Stimulated activated CD4-positive, alpha-beta T cell treated with anti-CD3 and anti-CD28 coated beads, TNF-alpha, amount 100 ng/mL, for 1 hour (primary cell): ENCODE data around the gene SH2D6.
"Not testable (repeated sequence)": the region's sequence is repeated elsewhere in the genome, so short reads cannot be mapped to it uniquely, and the experiment has no call there.

ENCODE experiments used
- DNase-seq, 3 donors: peaks; one replicate each; pipeline ENCODE4 v3.0.0-alpha.2; 2020; ENCODE audit warnings: low read depth in 3 of 3, low spot score in 1 of 3

Gene SH2D6

GRCh38 chr2:85439025-85439472, 20.5 kb downstream of the SH2D6 start:
- DNase-seq, result no peak

DNA sequence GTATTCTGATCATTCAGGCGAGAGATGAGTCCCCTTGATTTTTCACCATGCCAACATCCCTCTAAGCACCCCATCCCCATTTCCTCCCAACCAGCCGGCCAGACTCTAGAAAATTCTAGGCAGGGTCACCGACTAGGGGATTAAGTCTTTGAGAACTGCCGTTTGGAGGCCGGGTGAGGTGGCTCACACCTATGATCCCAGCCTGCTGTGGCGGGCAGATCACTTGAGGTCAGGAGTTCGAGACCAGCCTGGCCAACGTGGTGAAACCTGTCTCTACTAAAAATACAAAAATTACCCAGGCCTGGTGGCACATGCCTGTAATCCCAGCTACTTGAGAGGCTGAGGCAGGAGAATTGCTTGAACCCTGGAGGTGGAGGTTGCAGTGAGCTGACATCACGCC, 21.1 kb downstream of the SH2D6 start:
- DNase-seq, result not testable (repeated sequence)

- DNase-seq, result no peak
Measured at GRCh38 chr2:85439986-85440385, 21.5 kb downstream of the SH2D6 start.

DNA sequence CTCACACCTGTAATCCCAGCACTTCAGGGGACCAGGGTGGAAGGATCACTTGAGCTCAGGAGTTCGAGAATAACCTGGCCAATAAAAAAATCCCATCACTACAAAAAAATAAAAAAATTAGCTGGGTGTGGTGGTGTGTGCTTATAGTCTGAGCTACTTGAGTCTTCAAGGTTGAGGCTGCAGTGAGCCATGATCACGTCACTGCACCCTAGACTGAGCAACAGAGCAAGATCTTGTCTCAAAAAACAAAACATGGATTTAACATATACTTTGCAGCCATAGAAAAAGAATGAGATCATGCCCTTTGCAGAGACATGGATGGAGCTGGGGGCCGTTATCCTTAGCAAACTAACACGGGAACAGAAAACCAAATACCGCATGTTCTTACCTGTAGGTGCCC, 22.2 kb downstream of the SH2D6 start:
- DNase-seq, result no peak

DNA sequence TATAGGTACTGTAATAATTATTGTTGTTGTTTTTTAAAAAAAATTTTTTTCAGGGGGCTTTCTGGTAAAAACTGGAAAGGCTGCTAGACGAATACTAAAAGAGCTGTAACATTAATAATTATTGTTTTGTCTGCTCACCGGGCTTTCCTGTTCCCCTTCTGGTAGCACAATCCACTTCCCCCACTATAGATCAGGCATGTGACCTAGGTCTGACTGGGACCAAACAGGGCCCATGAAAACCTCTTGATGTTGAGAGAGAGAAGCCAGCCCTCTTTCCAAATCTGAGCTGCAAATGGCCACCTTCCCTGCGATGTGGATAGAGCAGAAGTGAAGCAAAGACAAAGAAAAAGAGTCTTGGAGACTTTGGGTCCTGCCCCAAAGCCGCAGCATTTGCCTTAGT, 23.4 kb downstream of the SH2D6 start:
- no peak for DNase-seq

- DNase-seq, result no peak
Measured at GRCh38 chr2:85444629-85445172, 26.2 kb downstream of the SH2D6 start.

DNA sequence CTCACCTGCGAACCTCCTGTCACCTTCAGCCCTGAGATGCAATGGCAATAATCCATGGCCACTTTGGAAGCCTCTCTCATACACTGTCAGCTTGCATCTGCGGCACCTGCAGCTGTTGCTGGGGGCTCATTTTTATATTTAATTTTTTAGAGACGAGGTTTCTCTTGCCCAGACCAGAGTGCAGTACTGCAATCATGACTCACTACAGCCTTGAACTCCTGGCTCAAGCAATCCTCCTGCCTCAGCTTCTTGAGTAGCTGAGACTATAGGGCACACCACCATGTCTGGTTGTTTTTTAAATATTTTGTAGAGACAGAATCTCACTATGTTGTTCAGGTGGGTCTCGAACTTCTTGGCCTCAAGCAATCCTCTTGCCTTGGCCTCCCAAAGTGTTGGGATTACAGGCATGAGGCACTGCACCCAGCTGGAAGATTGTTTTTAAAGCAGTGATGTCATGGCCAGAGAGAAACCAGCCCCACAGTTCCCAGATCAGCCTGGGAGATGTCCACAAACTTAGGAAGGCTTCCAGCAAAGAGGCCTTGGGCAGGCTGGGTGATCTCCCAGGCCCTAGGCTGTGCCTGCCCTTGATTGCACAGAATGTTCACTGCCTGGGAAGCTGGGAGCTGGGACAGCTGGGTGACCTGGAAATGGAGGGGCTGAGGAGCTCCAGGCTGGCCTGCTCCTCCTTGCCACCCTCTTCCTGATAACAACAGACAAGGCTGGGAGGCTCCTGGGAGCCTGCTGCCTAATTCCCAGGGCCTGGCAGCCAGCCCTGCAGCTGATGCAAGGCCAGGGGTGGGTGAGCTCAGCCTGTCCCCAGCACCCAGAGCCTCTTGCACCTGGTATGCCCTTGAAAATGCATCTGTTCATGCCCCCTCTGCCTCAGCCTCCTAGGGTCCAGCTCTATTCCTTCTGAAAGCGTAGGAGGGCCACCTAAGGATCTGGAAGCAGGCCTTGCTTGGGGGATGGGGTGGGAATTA, 27.1 kb downstream of the SH2D6 start:
- DNase-seq, result no peak

- no peak for DNase-seq
Measured at GRCh38 chr2:85446296-85447221, 28.0 kb downstream of the SH2D6 start.

DNA sequence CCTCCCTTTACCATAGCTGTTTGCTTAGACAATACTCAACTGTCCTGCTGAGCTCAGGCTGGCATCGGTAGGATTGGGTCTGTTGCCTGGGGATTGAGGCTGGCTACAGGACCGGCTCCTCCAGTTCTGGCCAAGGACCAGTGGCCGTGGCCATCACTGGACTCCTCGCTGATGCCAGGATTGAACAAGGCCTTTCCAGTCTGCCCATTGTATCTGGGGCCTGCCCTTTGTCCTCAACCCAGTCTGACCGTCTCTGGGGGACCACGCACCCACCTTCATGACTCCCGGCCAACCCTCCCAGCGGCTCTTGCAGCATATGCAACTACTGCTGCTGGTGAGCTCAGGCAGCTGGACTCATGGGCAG, 28.7 kb downstream of the SH2D6 start:
- DNase-seq, result no peak

DNA sequence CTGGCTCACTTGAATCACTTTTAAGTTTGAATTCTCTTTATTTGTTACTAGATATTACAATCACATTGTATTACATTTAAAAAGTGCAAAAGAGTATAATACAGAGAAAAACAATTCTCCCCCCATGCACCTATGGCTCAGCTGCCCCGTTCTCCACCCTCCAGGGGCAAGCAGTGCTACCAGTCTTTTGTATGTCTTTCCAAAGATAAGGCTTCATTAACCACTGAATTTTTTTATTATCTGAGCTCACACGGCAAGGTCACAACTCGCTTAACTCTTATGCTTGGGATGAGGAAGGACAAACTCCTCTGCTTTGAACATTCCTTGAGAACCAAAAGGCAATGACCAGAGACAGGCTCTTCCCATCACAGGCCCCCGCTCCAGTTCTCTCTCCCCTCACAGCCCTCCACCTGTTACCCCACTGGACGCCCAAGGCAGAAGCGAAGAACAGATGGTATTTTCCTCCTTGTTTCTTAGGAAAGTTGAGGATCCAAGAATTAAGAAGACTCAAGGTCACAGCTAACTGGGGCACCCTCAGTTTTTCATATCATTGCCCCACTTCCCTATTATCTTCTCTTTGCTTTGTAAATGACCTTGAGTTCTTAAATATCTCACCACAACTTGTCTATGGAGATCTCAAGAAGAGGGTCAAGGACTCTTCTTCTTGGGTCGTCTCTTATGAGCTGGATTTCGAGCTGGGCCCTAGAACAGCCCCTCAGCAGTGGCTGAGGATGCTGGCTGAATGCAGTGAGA, 30.1 kb downstream of the SH2D6 start:
- no peak for DNase-seq

DNA sequence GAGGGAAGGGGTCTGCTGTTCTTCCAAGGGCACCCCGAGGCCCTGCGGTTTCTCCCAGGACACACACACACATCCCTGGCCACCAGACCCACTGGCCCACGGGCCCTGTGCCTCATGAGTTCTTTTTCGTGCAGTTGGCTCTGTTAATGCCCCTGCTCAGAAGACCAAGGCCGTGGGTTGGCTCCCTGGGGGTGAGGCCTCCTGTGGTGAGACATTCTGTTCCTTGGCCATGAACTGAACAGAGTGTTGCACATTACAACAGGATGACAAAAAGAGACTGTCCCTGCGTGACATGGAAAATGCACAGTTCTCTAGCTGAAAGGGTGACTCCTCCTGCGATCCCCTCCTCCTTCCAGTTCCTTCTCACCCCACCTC, 30.7 kb downstream of the SH2D6 start:
- DNase-seq, result no peak

DNA sequence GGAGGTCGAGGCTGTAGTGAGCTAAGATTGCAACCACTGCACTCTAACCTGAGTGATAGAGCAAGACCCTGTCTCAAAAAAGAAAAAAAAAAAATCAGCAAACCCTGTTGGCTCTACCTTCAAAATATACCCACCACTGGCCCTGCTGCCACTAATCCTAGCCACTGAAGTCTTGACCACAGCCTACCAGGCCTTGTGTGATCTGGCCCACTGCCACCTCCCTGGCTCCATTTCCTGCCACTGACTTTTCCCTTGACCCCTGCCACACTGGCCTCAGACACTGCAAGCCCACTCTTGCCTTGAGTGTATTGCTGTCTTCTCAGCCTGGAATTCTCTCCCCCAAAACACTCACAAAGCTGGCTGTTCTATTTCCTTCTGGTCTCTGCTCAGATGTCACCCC, 33.7 kb downstream of the SH2D6 start:
- DNase-seq, result no peak

DNA sequence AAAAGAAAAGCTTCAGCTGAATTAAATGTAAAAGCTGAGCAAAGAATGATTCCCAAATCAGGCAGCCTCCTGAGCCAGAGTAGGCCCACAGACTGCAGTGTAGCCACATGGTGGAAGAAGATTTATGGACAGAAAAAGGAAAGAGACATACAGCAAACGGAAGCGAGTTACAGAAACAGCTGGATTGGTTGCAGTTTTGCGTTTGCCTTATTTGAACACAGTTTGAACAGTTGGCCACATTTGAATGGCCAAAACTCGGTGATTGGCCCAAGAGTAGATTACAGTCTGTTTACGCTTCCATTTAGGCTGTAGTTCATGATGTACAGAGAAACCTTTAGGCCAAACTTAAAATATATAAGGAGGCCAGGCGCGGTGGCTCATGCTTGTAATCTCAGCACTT, 35.1 kb downstream of the SH2D6 start:
- DNase-seq, result no peak

GRCh38 chr2:85455552-85456090, 37.1 kb downstream of the SH2D6 start:
- DNase-seq, result no peak

GRCh38 chr2:85457043-85457442, 38.5 kb downstream of the SH2D6 start:
- DNase-seq, result no peak

DNA sequence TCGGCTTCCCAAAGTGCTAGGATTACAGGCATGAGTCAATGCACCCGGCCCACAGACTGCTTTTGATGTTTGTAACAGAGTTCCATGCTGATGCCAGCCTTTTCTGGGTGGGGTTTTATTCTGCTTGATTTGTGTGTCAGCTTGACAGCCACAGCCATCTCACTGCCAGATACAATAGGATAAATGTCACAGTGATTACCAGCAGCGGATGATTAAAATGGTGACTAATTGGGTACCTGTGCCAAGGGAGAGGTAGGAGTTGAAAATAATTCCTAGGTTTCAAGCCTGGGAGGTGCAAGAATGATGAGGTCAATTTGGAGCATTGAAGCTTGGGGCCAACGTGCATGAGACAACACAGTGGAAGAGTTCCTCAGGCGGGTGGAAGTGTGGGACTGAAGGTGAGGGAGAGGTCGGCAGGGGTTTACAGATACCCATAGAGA, 39.4 kb downstream of the SH2D6 start:
- DNase-seq, result no peak

GRCh38 chr2:85458601-85459563, 40.4 kb downstream of the SH2D6 start:
- DNase-seq, result no peak

GRCh38 chr2:85459771-85460170, 41.3 kb downstream of the SH2D6 start:
- DNase-seq, result no peak

- no peak for DNase-seq
Measured at GRCh38 chr2:85462322-85462721, 43.8 kb downstream of the SH2D6 start.
